Choroid plexus epithelial cell (primary cell): ENCODE results near the gene THAP7.
A peak's percentile ranks its signal among the peaks of the same experiment; 100 is the strongest.
"Not testable (repeated sequence)": the region's sequence is repeated elsewhere in the genome, so short reads cannot be mapped to it uniquely, and the experiment has no call there.

ENCODE experiments used
- DNase-seq: peaks from one replicate; pipeline ENCODE4 v3.0.0-alpha.2; 2010; ENCODE audit warnings: low read depth
- H3K4me3 ChIP-seq: 2 replicates; pipeline ENCODE4 v1.5.1; 2011; ENCODE audit warnings: low read depth, mild to moderate bottlenecking, control low read depth, low read length, moderate library complexity
- TF ChIP-seq, protein P1 (sequence below): conservative IDR thresholded peaks from 2 replicates; pipeline ENCODE4 v1.5.1; 2011; ENCODE audit warnings: low read depth, mild to moderate bottlenecking, control low read depth, inconsistent platforms, low read length, moderate library complexity

The THAP7 gene

DNA sequence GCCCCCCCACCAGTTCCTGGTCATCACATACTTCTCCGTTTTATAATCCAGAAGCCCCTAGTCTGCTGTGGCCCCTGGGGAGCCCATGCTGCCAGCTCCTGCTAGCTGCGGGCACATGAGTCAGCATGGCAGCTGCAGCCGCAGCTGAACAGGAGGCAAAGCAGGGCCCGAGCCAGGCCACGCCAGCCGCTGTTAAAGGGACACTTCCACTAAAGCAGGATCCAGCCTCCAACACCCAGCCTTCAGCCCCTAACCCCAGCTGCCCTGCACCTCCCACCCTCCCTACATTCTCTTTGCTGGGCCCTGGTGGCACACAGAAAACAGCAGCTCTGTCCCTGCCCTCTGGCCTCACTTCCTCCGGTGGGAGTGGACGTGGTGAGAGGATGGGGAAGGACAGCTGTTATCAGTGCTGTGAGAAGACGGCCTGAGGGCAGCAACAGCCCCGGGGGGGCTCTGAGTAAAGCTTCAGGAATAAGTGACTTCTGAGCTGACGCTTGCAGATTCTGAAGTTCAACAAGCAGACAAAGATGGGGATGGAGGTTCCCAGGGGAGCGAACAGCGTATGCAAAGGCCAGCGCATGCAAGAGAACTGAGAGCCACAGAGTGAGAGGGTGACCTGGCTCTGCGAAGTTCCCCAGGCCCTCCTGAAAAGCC lies 43.1 kb upstream of the THAP7 start:
- peak; percentile 89 for DNase-seq
- TF ChIP-seq, protein P1, sequence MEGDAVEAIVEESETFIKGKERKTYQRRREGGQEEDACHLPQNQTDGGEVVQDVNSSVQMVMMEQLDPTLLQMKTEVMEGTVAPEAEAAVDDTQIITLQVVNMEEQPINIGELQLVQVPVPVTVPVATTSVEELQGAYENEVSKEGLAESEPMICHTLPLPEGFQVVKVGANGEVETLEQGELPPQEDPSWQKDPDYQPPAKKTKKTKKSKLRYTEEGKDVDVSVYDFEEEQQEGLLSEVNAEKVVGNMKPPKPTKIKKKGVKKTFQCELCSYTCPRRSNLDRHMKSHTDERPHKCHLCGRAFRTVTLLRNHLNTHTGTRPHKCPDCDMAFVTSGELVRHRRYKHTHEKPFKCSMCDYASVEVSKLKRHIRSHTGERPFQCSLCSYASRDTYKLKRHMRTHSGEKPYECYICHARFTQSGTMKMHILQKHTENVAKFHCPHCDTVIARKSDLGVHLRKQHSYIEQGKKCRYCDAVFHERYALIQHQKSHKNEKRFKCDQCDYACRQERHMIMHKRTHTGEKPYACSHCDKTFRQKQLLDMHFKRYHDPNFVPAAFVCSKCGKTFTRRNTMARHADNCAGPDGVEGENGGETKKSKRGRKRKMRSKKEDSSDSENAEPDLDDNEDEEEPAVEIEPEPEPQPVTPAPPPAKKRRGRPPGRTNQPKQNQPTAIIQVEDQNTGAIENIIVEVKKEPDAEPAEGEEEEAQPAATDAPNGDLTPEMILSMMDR: no peak
- H3K4me3 ChIP-seq: peak overlapping the region; percentile 44

DNA sequence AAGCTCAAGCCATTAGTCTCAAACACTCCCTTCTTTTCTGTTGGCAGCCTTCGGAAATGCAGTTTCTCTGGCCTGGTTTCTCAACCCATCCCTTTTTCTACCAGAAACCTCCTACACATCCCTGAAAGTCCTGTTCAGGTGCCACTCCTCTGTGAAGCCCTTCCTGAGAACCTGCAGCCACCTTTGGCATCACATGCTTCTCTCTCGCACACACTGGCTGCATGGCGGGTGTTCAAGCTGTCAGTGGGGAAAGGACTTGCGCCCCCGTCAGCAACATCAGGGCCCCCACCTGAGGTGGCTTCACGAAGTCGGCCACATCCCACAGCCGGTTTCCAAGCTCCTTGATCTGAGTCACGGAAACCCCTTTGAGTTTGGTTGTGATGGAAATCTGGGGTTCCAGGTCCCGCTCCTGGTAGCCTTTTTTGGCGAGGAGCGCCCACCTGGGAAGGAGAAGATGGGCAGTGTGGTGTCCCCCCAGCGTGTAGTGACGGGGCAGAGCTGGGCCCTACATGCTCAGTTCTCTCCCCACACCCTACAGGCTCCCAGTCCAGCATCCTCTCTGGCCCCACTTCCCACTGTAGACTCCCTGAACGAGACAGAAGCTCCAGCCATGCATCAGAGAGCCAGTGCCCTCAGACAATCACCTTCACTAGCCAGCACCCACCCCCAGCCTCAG lies 42.1 kb upstream of the THAP7 start:
- DNase-seq: no peak
- TF ChIP-seq, protein P1: no peak
- no peak overlapping the region for H3K4me3 ChIP-seq

DNA sequence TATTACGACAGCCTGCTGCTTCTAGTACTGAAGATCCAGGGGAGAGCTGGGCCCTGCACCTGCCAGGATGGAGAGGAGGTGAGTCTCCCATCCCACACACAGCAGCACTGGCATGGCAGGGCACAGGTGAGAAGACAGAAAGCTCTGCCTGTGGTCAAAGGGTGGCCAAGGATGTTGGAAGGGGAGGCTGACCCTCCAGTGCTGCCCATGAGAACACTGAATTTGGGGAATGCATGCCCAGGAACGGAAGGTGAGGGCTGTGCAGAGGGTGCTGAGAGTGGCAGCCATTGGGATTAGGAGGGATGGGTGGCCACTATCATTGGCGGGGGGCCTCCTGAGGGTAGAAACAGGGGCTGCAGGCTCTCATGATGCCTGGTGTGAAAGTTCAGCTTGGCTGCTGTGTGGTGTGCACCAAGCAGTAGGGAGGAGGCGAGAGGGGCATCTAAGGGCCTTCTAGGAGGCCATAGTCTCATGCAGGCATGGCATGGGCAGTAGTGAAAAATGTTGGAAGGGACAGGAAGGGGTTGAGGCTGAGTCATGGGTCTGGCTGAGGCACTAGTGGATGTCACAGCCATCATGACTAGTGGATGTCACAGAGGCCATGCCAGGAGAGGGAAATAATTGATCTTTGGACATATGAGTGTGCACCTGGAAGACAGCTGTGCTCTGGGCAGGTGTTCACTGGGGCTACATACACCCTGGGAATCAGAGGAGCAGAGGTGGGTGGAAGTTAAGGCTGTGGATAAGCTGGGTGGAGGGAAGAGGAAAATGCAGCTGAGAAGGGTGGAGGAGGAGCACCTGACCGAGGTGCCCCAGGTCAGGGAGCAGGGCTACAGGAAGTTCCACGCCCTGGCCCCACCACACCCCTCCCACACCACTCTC lies 41.3 kb upstream of the THAP7 start:
- TF ChIP-seq, protein P1: no peak
- no peak for DNase-seq
- no peak overlapping the region for H3K4me3 ChIP-seq

DNA sequence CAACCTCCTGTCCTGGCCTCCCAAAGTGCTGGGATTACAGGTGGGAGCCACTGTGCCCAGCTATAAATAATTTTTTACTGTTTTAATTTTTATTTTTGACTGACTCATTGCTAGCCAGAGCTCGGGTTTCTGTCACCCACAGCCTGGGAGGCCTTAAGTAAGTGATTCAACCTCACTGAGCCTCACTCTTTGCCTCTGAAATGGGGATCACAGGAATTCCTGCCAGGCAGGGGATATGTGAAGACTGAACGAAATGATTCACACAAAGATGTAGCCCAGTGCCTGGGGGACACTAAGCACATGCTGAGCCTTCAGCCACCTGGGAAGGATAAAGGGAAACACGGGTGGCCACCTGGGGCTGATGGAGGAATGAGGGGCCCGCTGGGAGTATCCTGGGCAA lies 40.0 kb upstream of the THAP7 start:
- DNase-seq: peak; percentile 71
- H3K4me3 ChIP-seq: no peak overlapping the region
- TF ChIP-seq, protein P1: no peak

DNA sequence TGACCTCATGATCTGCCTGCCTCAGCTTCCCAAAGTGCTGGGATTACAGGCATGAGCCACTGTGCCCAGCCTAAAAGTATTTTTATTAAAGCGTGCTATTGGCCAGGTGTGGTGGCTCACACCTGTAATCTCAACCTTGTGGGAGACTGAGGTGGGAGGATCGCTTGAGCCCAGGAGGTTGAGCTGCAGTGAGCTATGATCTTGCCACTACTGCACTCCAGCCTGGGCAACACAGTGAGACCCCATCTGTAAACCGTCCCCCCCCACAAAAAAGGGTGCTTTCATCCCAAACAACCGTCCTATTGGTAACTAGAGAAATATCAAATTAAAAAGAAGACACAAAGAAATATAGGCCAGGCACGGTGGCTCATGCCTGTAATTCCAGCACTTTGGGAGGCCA lies 37.2 kb upstream of the THAP7 start:
- not testable (repeated sequence) for H3K4me3 ChIP-seq, DNase-seq

DNA sequence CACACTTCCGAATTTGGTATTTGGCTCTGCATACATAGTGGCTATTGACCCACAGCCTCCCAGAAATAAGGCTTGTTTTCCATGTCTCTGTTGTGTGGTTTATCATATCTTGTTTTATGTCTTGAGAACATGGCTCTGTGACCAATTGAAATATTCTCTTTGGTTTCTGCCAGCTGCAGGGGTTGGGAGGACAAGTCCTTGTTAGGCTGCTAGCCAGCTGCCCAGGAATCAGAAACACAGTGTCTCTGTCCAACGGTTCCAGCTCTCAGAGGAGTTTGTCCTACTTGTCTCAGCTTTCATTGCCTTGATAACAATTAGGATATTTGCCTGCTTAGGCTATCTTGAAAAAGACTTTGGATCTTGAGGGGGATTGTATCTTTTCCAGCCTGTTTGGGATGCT lies 36.5 kb upstream of the THAP7 start:
- TF ChIP-seq, protein P1: no peak
- peak; percentile 56 for DNase-seq
- H3K4me3 ChIP-seq: no peak overlapping the region

DNA sequence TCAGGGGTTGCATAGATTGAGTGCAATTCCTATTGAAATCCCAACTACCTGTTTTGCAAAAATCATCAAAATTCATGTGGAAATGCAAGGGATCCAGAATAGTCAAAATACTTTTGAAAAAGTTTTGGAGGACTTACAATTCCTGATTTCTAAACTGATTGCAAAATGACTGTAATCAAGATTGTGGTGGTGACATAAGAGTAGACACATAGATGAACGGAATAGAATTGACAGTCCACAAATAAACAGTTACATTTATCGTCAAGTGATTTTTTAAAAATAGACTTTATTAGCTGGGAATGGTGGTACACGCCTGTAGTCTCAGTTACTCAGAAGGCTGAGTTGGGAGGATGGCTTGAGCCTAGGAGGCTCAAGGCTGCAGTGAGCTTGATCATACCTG lies 33.1 kb upstream of the THAP7 start:
- no peak for DNase-seq
- TF ChIP-seq, protein P1: no peak

More for the DNA sequence above, 33.1 kb upstream of the THAP7 start:
- H3K4me3 ChIP-seq: no peak overlapping the region
